Stomach (tissue), 4 donors: ENCODE data around the gene KLHL18.

ENCODE experiments used
- POLR2AphosphoS5 ChIP-seq, 3 donors: sonication (generic); formaldehyde crosslinking; IDR thresholded peaks; one replicate each; pipeline ENCODE4 v1.6.1; 2016; ENCODE audit warnings: antibody characterized with exemption in 3 of 3
- TF ChIP-seq, protein P1 (sequence below), 7 experiments: fragments of 450-650 bp in 4 of 7; fragments of 200-600 bp in 3 of 7; sonication (generic) in 3 of 7; IDR thresholded peaks; one replicate each; pipeline ENCODE4 v1.5.1; 2016 to 2019; ENCODE audit warnings: antibody characterized with exemption in 7 of 7, control low read depth in 2 of 7, mild to moderate bottlenecking in 1 of 7

DNA sequence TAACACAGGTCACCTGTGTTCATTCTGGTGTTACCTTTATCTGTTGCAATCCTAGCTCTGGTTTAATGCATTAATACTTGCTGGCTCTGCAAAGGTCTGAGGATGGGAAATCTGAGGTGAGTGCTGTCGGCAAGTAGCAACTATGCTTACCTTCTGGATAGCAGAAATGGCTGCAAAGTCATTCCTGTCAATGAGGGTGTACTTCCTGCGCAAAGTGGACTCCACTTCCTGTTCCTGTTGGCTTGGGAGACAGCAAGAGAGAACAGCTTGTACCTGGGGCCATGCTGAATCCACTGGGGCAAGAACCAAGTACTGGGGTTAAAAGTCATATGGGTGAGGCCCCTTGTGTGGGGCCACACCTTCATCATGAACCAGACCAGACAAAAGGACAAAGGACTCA, 37.5 kb upstream of the KLHL18 start:
- TF ChIP-seq, protein P1, sequence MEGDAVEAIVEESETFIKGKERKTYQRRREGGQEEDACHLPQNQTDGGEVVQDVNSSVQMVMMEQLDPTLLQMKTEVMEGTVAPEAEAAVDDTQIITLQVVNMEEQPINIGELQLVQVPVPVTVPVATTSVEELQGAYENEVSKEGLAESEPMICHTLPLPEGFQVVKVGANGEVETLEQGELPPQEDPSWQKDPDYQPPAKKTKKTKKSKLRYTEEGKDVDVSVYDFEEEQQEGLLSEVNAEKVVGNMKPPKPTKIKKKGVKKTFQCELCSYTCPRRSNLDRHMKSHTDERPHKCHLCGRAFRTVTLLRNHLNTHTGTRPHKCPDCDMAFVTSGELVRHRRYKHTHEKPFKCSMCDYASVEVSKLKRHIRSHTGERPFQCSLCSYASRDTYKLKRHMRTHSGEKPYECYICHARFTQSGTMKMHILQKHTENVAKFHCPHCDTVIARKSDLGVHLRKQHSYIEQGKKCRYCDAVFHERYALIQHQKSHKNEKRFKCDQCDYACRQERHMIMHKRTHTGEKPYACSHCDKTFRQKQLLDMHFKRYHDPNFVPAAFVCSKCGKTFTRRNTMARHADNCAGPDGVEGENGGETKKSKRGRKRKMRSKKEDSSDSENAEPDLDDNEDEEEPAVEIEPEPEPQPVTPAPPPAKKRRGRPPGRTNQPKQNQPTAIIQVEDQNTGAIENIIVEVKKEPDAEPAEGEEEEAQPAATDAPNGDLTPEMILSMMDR (IDR thresholded peaks at IDR 0.05), result no peak
- TF ChIP-seq POLR2AphosphoS5 (IDR thresholded peaks at IDR 0.05), result no peak
